HPDE6-E6E7 (cell line): ENCODE results near the gene GOT1.
A peak's percentile ranks its signal among the peaks of the same experiment; 100 is the strongest.

Experiments used
- DNase-seq: peaks from one replicate; pipeline ENCODE4 v3.0.0; 2011; ENCODE audit warnings: missing footprints; ENCODE audit errors: extremely low spot score

The GOT1 gene

DNA sequence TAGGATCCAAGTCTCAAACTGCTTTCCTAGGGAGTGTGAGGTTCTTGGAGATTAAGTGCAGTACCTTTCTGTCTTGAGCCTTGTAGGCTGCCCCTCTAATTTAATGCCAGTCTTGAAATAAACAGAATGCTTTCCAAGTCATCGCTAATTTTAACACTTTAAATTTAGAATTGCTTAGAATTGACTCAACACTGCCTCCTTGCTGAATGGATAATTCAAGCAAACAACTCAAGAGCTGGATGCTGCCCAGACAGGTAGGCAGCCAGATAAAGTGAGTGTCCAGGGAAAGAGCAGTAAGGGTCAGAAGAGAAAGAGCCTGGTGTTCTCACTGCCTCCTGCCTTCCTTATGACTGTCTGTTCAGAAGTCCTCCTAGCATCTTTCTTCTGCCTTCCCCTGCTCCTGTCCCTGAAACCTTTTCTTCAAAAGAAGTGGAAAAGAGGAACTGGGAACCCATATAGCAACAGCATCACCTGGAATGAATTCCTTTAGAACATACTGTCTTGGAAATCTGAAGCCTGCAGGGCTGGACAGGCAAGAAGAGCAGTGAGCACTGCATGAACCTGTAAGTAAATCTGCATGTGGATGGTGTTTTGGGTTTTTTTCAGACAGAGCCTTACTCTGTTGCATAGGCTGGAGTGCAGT, 3.1 kb upstream of the GOT1 start:
- DNase-seq = no peak

DNA sequence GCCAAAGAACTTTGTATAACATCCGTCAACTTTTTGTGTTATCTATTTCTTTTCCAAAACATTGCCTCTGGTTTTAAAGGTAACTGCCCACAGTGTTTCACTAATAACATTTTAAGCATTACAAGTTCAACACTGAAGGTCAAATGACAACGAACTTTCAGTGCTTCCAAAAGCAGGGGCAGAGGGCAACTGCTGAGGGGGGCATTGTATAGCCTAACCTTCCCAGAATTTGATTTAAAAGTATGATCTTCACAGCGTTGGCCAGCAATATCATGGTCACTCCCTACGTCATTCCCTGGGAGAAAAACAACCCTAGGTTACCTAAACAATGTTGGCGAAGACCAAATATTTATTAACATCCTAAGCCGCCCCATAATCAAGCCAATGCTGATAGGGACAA, 2.5 kb upstream of the GOT1 start:
- no peak for DNase-seq

DNA sequence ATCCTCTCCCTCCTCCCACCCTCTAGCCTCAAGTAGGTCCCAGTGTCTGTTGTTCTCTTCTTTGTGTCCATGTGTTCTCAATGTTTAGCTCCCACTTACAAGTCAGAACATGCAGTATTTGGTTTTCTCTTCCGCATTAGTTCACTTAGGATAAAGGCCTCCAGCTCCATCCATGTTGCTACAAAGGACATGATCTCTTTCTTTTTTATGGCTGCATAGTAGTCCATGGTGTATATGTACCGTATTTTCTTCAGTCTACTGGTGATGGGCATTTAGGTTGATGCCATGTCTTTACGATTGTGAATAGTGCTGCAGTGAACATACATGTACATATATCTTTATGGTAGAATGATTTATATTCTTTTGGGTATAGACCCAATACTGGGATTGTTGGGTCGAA, 1.6 kb upstream of the GOT1 start:
- DNase-seq = no peak

DNA sequence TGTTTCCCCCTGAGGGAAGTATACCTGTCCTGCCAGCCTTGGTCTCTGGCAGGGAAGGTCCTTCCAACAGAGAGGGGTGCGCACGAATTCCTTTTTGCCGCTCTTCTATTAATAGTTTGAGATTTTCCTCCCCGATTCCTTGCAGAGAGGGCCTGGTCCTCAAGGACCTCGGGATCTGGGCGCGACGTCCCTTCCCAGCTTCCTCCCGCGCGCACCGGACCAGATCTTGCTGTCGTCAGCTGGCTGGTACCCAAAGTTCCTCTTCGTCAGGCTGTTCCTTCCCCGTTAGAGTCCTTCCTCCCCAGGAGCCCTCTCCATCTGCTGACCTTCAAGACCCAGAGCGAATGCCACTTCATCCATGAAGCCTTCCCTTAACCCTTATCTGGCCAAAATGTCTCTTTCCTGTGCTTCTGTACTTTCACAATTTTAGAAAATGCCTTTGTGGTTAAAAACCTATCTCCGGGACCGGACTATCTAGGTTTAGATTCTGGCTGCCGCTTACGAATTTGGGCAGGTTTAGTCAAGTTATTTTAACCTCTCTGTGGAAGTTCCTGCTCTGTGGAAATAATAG, 851 bp upstream of the GOT1 start:
- no peak for DNase-seq

DNA sequence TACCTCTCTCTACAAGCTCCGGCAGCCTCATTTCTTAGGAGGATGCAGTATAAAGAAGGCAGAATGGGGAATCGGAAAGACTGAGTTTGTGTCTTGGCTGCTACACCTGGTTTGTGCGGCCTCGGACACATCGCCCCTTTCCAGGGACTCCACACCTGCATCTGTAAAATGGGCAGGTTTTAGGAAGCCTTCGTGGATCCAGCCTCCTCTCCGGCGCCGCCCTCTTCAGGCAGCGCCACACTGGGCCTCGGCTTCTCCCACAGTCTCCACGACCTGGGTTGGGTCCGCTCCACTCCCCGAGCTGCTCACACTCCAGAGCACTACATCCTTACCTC, 341 bp downstream of the GOT1 start:
- DNase-seq = no peak

DNA sequence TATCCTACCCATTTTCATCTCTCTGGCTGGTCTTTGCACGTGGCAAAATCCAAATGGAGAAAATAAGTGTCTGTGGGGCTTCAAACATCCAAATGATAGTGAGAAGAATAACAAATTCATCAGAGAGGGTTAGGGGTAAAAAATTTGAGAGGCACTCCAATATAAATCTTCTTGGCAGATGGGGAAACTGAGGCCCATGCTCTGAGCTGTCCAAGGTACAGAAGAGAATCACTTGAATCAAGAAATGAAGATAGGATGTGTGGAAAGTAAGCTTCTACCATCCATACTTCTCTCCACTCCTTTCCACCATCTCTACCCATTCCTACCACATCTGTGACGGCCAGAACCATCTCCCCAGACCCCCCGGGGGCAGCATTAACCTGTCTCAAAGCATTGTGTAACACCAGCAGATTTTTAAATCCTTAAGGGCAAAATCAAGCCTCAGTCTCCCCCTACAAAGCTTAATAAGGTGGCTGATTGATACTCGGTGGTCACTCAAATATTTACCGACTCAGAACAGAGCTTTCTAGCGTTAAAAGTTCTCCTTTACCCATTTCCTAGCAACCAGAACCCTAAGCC, 818 bp downstream of the GOT1 start:
- DNase-seq = no peak

DNA sequence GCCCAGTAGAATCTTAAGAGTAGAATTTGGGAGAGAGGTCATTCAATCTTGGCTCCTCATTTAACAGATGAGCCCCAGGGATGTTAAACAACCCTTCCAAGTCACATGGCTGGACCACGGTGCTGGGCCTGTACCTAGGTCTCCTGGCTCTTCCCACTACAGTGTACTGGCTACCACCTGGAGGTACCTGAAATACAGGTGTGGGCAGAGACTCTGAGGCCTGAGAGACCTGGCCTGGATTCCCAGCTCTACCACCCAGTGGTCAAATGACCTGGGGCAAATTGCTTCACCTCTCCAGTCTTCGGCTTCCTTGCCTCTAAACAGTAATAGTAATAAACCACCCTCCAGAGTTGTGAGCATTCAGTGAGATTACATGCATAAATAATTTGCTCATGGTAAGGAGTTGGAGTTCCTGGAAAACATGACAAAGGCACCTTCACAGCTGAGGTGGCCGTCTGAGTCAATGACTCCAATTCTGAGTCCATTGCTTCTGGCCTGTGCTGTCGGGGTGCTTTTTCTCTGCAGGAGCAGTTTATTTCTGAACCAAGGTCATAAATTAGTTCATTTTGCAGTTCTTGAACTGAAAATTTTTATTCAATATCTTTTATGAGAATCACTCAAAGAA, 2.7 kb downstream of the GOT1 start:
- DNase-seq = no peak

DNA sequence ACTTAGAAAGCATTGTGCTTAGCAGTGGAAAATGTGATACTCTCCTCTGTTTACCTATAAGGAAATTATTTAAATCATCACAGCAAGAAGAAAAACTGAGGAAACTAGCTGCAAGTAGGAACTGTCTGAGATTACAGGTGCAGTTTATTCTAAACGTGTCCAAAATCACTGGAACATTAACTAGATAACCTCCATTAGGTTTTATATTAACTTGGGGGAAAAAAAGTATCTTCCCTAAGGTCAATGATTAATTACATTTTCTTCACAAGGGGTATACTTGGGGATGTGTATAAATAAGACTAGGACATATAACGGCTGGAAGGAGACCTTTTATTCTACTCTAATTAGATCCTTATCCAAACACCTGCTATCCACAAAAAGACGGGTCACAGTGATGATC, 3.7 kb downstream of the GOT1 start:
- DNase-seq = no peak

DNA sequence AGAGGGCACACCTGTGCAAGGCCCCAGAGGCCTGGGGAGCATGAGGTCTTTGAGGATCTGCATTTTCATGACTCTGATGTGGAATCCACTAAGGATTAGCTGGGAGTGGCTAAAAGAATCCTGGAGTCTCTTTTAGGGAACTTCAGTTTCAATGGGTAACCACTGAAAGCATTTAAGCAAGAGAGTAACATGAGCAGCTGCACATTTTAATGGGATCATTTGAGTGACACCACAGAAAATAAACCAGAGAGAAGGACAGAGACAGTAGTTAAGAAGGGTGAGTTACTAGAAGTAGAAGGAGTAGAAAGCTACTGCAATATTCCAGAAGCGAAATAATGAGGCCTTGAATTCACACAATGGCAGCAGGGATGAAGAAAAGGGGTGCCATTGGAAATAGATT, 5.2 kb downstream of the GOT1 start:
- no peak for DNase-seq

DNA sequence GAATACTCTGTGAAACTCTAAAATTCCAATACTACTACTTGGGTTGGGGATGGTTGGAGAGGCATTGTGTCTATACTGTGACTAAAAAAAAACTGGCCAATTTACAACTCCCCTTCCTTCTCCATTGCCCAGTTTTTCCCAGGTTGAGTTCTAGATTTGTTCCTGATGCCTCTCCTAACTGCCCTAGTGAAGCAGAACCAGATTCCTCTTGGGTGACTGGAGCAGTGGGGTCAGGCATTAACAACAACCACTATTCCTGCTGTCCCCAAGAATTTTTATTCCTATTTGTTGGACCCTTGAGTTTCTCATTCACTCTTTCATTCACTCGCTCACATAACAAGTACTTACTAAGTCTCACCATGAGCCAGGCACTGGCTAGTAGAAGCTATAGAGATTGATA, 5.8 kb downstream of the GOT1 start:
- DNase-seq = no peak

DNA sequence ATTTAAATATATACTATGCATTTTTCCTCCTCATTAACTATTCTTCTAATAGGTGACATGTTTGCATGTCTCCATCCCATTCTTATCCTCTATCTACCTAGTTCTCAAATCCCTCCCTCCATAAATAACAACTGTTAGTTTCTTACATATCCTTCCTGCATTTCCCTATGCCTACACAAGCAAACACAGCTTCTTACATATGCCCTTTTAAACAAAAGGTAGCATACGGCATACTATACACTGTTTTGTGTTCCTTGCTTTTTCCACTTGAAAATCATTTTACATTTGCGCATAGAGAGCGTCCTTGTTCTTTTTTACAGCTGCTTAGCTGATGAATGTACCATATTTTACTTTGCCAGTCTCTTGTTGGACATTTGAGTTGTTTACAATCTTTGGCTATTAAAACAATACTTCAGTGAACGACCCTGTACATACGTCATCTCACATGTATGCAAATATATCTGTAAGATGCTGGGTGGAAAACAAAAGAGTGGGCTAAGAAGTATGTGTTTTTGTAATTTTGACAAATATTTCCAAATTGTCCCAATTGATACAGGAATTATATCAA, 7.8 kb downstream of the GOT1 start:
- DNase-seq = no peak

DNA sequence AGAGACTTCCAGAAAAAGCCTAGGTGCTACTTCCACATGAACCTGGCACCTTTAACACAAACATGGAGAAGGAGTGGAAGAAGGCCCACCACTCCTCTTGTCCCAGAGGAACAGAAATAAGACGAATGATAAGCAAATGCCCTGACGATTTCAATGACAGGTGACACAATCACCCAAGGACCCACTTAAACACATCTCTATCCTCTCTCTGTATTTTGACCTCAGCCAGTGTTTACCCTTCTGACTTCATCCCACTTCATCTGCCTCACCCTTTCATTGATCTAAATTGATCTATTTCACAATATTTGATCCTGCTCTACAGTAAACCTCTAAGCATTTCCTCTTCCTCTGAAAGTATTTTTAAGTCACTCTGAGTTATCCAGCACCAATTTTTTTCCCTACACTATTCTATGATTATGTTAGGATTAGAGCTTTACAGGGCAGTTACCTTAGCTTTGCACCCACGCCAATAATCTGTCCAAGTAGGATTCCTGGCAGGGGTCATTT, 9.1 kb downstream of the GOT1 start:
- no peak for DNase-seq

DNA sequence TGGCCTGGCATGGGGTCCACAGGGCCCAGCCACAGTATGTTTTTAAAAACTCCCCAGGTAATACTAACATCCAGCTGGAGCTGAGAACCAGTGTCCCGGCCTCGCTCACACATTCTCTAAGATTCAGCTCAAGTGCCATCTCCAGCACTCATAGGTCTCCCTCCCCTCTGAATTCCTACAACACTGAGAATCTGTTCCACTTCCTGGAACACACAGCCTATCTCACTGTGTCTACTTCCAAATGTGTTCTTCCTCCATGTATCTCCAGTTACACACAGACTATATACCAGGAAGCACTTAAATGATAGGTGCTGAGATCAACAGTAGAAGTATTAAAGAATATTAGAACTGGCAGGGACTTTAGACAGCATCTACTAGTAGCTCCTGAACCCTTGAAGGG, 10.7 kb downstream of the GOT1 start:
- DNase-seq = no peak

DNA sequence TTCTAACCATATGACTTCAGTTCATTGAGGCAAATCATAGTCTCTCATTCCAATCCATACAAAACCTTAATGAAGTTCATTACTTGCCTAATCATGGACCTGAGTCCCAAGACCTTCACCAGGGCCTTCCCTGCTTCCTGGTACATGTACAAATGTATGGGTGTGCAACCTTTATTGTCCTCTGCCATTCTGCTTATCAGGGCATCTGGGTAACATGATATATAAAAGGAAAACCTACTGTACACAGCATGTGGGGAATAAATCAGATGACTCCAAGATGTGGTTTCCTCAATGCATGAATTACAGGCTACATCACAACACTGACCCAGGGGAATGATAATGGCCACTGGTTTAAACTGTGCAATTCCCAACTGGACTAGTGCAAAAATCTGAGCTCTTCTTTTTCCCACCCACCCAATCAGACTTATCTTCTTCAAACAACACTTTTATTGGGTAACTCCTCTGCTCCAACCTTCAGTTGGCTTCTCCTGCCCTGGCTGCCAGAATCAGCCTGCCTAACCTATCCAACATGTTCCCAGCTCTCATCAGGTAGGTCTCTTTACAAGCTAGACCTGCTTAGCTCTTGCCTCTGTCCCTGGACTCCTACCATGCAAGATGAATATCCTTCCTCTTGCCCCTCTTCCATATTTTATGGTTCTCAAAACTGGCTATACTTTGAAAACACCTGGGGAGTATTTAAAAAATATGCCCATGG, 11.4 kb downstream of the GOT1 start:
- no peak for DNase-seq

DNA sequence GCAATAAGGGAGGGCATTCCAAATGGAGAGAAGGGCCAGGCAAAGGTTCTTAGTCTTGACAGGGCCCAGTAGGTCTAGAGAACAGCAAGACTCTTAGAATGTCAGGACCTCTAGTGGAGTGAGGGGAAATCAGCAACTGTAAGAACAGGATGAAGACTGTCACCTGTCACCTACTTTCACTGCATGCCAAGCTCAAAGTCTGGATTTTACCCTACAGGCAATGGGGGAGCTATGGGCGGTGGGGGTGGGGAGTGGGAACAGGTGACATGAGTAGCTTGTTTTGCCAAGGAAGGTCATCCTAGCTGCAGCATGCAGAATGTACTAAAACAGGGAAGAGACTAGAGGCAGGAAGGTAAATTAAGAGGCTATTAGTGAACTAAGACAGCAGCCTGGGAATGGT, 18.3 kb downstream of the GOT1 start:
- no peak for DNase-seq

DNA sequence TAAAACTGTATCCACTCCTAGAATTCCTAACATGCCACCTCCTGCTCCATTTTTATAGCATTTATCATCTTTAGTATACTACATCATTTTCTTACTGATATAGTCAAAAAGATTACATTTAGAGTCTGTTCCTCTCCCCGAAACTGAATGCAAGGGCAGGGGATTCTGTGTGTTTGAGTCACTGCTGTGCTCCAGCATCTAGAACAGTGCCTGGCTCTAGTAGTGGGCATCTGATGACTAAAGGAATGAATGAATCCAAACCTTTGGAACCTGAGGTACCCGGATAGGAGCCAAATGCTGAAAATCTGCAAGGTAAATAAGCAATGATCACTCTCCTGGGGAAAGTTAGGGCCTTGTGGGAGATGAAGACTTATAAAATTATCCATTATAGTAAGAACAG, 18.9 kb downstream of the GOT1 start:
- DNase-seq = no peak

DNA sequence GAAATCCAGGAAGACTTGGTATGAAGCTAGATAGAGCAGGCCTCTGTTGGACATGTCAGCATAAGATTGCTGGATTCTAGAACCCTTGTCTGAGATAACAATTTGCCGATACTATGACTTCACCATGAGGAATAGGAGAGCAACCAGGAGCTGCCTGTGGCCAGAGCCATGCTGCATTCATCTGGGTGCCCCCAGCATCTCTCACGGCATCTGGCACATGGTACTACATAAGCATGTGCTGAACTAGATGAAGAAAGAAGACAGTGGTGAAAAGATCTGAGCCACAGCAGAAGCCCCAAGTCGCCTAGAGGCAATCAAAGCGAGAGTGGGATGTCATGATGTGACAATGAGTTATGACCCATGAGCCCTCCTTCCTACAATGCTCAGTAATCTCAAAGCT, 19.5 kb downstream of the GOT1 start:
- no peak for DNase-seq

DNA sequence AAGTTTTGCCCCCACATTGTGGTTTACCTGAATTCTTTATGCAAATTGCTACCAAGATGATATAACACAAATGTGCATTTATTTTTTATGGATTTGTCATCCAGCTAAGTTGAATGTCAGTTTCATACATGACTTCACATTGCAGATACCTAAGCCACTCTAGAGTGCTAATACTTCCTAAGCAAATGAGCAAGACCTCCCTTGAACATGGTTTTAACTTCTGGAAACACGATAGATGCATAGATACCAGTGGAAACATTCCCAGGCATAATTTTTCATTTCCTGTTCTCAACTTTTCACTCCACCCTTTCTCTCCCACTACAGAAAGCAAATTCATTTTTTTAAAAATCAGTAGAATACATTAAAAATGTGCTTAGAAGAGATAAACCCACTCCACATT, 20.3 kb downstream of the GOT1 start:
- DNase-seq = no peak

DNA sequence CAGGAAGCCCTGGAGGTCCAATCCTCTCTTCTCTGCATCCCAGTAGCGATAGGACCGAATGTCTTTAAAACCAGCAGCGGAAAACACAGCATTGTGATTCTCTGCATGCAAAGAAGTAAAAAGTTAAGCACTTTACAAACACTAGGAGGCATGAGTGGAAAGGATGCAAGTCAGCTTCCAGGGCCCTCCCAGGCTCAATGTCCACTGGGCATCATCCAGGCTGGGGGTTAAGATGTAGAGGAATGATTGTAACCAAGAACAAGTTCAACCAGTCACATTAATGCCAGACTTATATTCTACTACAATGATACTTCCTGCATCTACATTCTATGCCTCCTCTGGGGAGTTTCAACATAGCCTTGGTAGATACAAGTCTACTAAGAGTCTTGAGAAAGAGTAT, 24.3 kb downstream of the GOT1 start:
- no peak for DNase-seq

DNA sequence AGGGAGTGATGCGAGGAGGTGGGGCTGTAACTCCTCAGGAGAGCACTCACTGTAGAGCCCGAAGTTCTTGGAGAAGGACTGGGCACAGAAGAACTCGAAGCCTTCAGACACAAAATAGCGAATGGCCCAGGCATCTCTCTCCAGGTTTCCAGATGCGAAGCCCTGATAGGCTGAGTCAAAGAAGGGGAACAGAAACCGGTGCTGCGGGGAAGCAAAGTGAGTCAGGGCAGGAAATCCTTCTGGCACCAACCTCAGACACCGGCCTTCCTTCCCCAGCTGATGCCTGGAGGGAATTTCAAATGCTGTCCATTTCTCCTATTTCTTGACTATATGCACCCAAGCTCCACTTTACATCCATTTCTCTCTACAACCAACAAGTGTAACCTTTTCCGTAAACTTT, 26.8 kb downstream of the GOT1 start:
- DNase-seq = peak; percentile 38

DNA sequence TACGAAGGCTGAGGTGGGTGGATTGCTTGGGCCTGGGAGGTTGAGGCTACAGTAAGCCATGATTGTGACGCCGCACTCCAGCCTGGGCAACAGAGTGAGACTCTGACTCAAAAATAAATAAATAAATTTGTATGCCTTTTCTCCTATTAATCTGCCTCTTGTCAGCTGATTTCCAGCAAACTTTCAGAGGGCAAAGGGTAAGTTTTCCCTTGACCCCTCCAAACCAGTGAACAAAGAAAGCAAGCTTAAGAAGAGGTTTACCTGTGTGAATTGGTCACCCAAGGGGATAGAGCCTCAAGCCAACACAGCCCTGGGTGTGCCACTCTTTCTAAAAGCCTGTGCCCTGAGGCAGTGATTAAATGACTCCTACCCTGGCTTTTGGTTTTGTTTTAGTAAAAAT, 30.8 kb downstream of the GOT1 start:
- no peak for DNase-seq

DNA sequence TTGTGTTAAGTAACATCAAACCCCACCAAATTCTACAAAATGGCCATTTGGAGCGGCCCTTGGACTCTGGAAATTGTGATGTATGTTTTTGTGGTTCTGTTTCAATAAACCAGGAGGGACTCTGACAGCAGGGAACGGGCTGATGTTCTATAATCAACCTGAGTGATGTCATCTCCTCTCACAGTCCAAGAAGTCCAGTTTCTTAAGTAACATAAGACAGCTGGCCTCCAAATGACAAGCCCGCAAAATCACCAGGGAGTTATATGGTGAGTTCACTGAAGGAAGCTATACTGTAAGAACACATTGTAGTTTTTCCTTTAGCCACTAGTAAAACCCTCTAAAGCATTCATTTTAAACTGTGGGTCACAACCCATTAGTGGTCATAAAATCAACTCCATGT, 34.0 kb downstream of the GOT1 start:
- no peak for DNase-seq
